Calu3 (cell line): ENCODE data around the gene USP26. TPM values are rescaled to one million over a fixed set of nuclear protein-coding genes. Genes with fewer than 3 reads are reported as not detected.

Experiments used
- Bru-seq: library from RNA; stranded (reverse); fragments of 400-500 nt; gene quantifications from one replicate; lab custom pipeline; 2021; lab: Mats Ljungman, UMichigan
- BruChase-seq, 2 experiments: library from RNA; stranded (reverse); fragments of 400-500 nt; gene quantifications; one replicate each; lab custom pipeline; 2021; lab: Mats Ljungman, UMichigan
- BruUV-seq: library from RNA; stranded (reverse); fragments of 400-500 nt; replicated peaks from 2 replicates; lab custom pipeline; 2021; lab: Mats Ljungman, UMichigan
- CTCF ChIA-PET: fragments of 300-600 bp; sonication (Branson Sonifier 250); formaldehyde crosslinking; loops from one replicate; lab custom pipeline; 2022; ENCODE audit warnings: antibody characterized with exemption; lab: Charles Lee
- DNase-seq: peaks from one replicate; pipeline ENCODE4 v3.0.0; 2022
- H3K27ac Mint-ChIP-seq: one replicate; pipeline ENCODE4 v1.8.0; 2022; ENCODE audit warnings: mixed read lengths; ENCODE audit not compliant: unreplicated experiment
- H3K27me3 Mint-ChIP-seq: one replicate; pipeline ENCODE4 v1.8.0; 2022; ENCODE audit warnings: mixed read lengths; ENCODE audit not compliant: unreplicated experiment
- H3K36me3 Mint-ChIP-seq: one replicate; pipeline ENCODE4 v1.8.0; 2022; ENCODE audit warnings: mild to moderate bottlenecking, moderate library complexity, mixed read lengths; ENCODE audit not compliant: insufficient read depth, unreplicated experiment
- H3K4me1 Mint-ChIP-seq: one replicate; pipeline ENCODE4 v1.8.0; 2022; ENCODE audit warnings: mild to moderate bottlenecking, low read depth, mixed read lengths; ENCODE audit not compliant: unreplicated experiment
- H3K4me3 Mint-ChIP-seq: one replicate; pipeline ENCODE4 v1.8.0; 2022; ENCODE audit warnings: mild to moderate bottlenecking, low read depth, moderate library complexity, mixed read lengths; ENCODE audit not compliant: unreplicated experiment
- H3K9me3 Mint-ChIP-seq: one replicate; pipeline ENCODE4 v1.8.0; 2022; ENCODE audit warnings: low read depth, mixed read lengths; ENCODE audit not compliant: unreplicated experiment
- CTCF ChIP-seq: fragments of 200-600 bp; IDR thresholded peaks from one replicate; pipeline ENCODE4 v1.8.0; 2022; ENCODE audit warnings: antibody characterized with exemption; ENCODE audit not compliant: unreplicated experiment
- intact Hi-C: fragments of 100-400 bp; cut with micrococcal nuclease; formaldehyde crosslinking; loops from one replicate; pipeline ENCODE4 v1.10.0; 2022; ENCODE audit not compliant: unreplicated experiment
- long read RNA-seq: library from polyadenylated mRNA; stranded (forward); transcript quantifications from one replicate; pipeline ENCODE4 v2.0.0, GENCODE V29; 2022
- total RNA-seq: library from RNA; stranded (reverse); gene quantifications from 2 replicates; pipeline ENCODE4 v1.2.3, GENCODE V29; 2022

The USP26 gene
- total RNA-seq (not detected in 2 replicates), Bru-seq, nascent RNA (percentile 6 among the genes with signal in this experiment), BruChase-seq, experiment 1, labeled RNA remaining after a 6-hour chase (percentile 6 among the genes with signal in this experiment), BruChase-seq, experiment 2, labeled RNA remaining after a 2-hour chase (percentile 7 among the genes with signal in this experiment)
- long read RNA-seq = 0 reads

GRCh38 chrX:133097031-133097430 lies at the start of gene USP26:
USP26 (minus strand) TSS chrX:133097109; CDS start chrX:133028220, 68,889 bp downstream.
- intact Hi-C loops = no loop called here
- no peak within 1 kb of the TSS for H3K4me3 Mint-ChIP-seq

GRCh38 chrX:133134282-133134681 lies 37.4 kb upstream of the USP26 start:
- H3K27me3 Mint-ChIP-seq = no peaks in the 10 kb centered on the region
- TF ChIP-seq CTCF = no peak
- intact Hi-C loops = no loop called here
- no peak for DNase-seq
- H3K36me3 Mint-ChIP-seq = no peaks in the 10 kb centered on the region
- H3K27ac Mint-ChIP-seq = no peak overlapping the region
- no peaks in the 10 kb centered on the region for H3K9me3 Mint-ChIP-seq
- BruUV-seq = no TSS peak
- CTCF ChIA-PET = no interaction called here
- no peaks in the 10 kb centered on the region for H3K4me1 Mint-ChIP-seq
- H3K4me3 Mint-ChIP-seq = no peak overlapping the region

More at GRCh38 chrX:133097031-133097430, at the start of gene USP26:
- Mint-ChIP-seq H3K9me3 (no peaks in the 10 kb centered on the region), H3K27ac (no peak within 1 kb of the TSS), H3K27me3 (no peaks in the 10 kb centered on the region), H3K4me1 (no peaks in the 10 kb centered on the region), H3K36me3 (no peaks in the 10 kb centered on the region)
- no peak for TF ChIP-seq CTCF
- BruUV-seq = no TSS peak
- DNase-seq = no peak
- CTCF ChIA-PET = no interaction called here

- Mint-ChIP-seq H3K9me3 (no peaks in the 10 kb centered on the region), H3K4me1 (peaks cover 9% of the 10 kb centered on the region), H3K36me3 (no peaks in the 10 kb centered on the region), H3K4me3 (no peak overlapping the region), H3K27me3 (no peaks in the 10 kb centered on the region), H3K27ac (no peak overlapping the region)
- BruUV-seq = no TSS peak
- no peak for DNase-seq
- CTCF ChIA-PET = no interaction called here
- intact Hi-C loops = no loop called here
- no peak for TF ChIP-seq CTCF
Measured at GRCh38 chrX:133120406-133120805, 23.5 kb upstream of the USP26 start.

- Mint-ChIP-seq H3K4me1 (peaks cover 18% of the 10 kb centered on the region), H3K27ac (no peak overlapping the region), H3K9me3 (no peaks in the 10 kb centered on the region), H3K4me3 (no peak overlapping the region), H3K27me3 (no peaks in the 10 kb centered on the region), H3K36me3 (no peaks in the 10 kb centered on the region)
- intact Hi-C loops = no loop called here
- no peak for TF ChIP-seq CTCF
- CTCF ChIA-PET = no interaction called here
- DNase-seq = no peak
- no TSS peak for BruUV-seq
Measured at GRCh38 chrX:133094098-133094731, 2.7 kb downstream of the USP26 start.
